Kidney (tissue), 14 donors: ENCODE measurements around the gene CST2. TPM values are rescaled to one million over a fixed set of nuclear protein-coding genes. Genes with fewer than 3 reads are reported as not detected.

Source experiments
- DNase-seq, 5 donors: peaks; one replicate each; pipeline ENCODE4 v3.0.0-alpha.2; 2013 to 2020
- FAIRE-seq: peaks from 2 replicates; lab custom pipeline; 2012; peaks lifted over from hg19 to GRCh38; lab: Jason Lieb, UNC
- H3K27ac ChIP-seq, 2 donors: one replicate each; pipeline ENCODE4 v1.7.0; 2013; ENCODE audit warnings: low read depth in 2 of 2, low read length in 2 of 2, inconsistent platforms in 1 of 2
- H3K27me3 ChIP-seq: one replicate; pipeline ENCODE4 v1.7.1; 2013; ENCODE audit warnings: low read length, inconsistent platforms; ENCODE audit not compliant: control insufficient read depth, insufficient read depth
- H3K36me3 ChIP-seq, 3 donors: one replicate each; pipeline versions ENCODE4 v1.7.0 to v1.7.1; 2013; ENCODE audit warnings: low read length in 3 of 3, control low read depth in 1 of 3, inconsistent platforms in 1 of 3; ENCODE audit not compliant: insufficient read depth in 3 of 3, control insufficient read depth in 2 of 3
- H3K4me1 ChIP-seq, 3 donors: one replicate each; pipeline versions ENCODE4 v1.7.0 to v1.7.1; 2013; ENCODE audit warnings: low read length in 3 of 3, inconsistent platforms in 1 of 3, low read depth in 1 of 3; ENCODE audit not compliant: control insufficient read depth in 2 of 3, insufficient read depth in 2 of 3
- H3K4me3 ChIP-seq, 3 donors: one replicate each; pipeline versions ENCODE4 v1.7.0 to v1.8.1; 2013; ENCODE audit warnings: low read length in 3 of 3, control low read depth in 1 of 3, inconsistent platforms in 1 of 3
- H3K9ac ChIP-seq, 3 donors: one replicate each; pipeline versions ENCODE4 v1.7.0 to v1.7.1; 2013; ENCODE audit warnings: low read length in 3 of 3, control low read depth in 1 of 3, inconsistent platforms in 1 of 3
- H3K9me3 ChIP-seq, 3 donors: one replicate each; pipeline versions ENCODE4 v1.7.0 to v1.7.1; 2013; ENCODE audit warnings: low read length in 3 of 3, control low read depth in 1 of 3, inconsistent platforms in 1 of 3; ENCODE audit not compliant: control insufficient read depth in 2 of 3, insufficient read depth in 1 of 3
- intact Hi-C: fragments of 100-400 bp; cut with DNase I; formaldehyde crosslinking; loops from one replicate; pipeline ENCODE4 v1.11.1; 2022
- polyA plus RNA-seq: library from polyadenylated mRNA; stranded (reverse); fragments of 350-450 nt; fragmentation: Illumina TruSeq; extraction: RNeasy Lipid Tissue Mini Kit (QIAGEN cat#74804); gene quantifications from one replicate; pipeline ENCODE4 v1.2.3, GENCODE V29; 2014; ENCODE audit warnings: low read depth, low replicate concordance; ENCODE audit not compliant: insufficient read depth
- total RNA-seq: library from RNA; stranded (reverse); fragmentation: NEBNext Ultra II Directional; extraction: Animal tissue kit (Norgen Biotek cat#: 25700); gene quantifications from one replicate; pipeline ENCODE4 v1.2.1, GENCODE V29; 2021
- TF ChIP-seq, protein P1 (sequence below): IDR thresholded peaks from 3 replicates; pipeline ENCODE4 v1.5.1; 2012; ENCODE audit warnings: mild to moderate bottlenecking, moderate library complexity, borderline replicate concordance; ENCODE audit not compliant: insufficient read depth; ENCODE audit errors: extremely low read depth
- donor health status: control.
- donor health status: control.
- donor health status: control.
- donor health status: control.
- donor health status: control.
- donor health status: DM: yes; HTN: yes; CAD: no.
- donor health status: Normal renal cell carcinoma (clear cell type).

The CST2 gene
- total and polyA plus RNA-seq, 2 donors from 2014 or later, result not detected

DNA sequence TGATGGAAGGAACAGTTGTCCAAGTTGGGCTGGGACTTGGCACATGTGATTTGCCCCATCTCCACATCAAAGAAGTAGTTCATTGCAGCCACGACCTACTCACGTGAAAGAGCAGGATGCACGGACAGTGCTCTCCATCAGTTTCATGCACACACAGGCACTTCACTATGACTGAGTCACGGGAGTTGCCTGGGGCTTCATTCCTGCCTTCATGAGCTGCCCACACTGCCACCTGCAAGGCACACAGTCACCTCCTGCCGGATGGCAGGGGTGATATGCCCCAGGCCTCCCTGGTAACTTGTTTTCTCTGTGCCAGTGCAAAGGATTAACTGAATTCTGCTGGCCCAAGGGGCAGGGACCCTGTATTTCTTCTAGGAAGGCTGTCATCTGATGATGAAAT, 30.2 kb upstream of the CST2 start:
- intact Hi-C loops, result no loop called here
- Histone ChIP-seq H3K27me3 (no peaks in the 10 kb centered on the region), H3K9ac (no peak overlapping the region), H3K4me1 (no peaks in the 10 kb centered on the region), H3K4me3 (no peak overlapping the region), H3K36me3 (no peaks in the 10 kb centered on the region), H3K9me3 (no peaks in the 10 kb centered on the region), H3K27ac (no peak overlapping the region)
- DNase-seq (no peak), FAIRE-seq (no peak)
- TF ChIP-seq, protein P1, sequence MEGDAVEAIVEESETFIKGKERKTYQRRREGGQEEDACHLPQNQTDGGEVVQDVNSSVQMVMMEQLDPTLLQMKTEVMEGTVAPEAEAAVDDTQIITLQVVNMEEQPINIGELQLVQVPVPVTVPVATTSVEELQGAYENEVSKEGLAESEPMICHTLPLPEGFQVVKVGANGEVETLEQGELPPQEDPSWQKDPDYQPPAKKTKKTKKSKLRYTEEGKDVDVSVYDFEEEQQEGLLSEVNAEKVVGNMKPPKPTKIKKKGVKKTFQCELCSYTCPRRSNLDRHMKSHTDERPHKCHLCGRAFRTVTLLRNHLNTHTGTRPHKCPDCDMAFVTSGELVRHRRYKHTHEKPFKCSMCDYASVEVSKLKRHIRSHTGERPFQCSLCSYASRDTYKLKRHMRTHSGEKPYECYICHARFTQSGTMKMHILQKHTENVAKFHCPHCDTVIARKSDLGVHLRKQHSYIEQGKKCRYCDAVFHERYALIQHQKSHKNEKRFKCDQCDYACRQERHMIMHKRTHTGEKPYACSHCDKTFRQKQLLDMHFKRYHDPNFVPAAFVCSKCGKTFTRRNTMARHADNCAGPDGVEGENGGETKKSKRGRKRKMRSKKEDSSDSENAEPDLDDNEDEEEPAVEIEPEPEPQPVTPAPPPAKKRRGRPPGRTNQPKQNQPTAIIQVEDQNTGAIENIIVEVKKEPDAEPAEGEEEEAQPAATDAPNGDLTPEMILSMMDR, result no peak

DNA sequence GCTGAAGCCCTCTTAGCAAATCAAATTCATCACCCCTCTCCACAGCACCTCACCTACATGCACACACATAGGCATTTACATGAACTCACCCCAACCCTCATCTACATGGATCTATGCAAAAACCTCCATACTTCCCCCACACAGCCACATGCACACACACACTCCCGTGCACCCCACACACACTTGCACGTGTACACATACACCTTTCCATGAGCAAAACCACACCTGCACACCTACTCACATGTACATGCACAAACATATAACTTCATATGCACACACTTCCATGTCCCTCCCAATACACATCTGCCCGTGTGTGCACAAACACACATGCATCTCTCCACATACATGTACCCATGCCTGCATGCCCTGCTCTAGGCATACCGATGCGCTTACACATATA, 29.7 kb upstream of the CST2 start:
- FAIRE-seq, result no peak
- intact Hi-C loops, result no loop called here
- DNase-seq, result no peak
- no peaks in the 10 kb centered on the region for H3K9me3 ChIP-seq
- H3K27me3 ChIP-seq, result no peaks in the 10 kb centered on the region
- no peak overlapping the region for H3K9ac ChIP-seq
- H3K27ac ChIP-seq, result no peak overlapping the region
- H3K36me3 ChIP-seq, result no peaks in the 10 kb centered on the region
- H3K4me1 ChIP-seq, result no peaks in the 10 kb centered on the region
- TF ChIP-seq, protein P1, result no peak
- H3K4me3 ChIP-seq, result no peak overlapping the region

DNA sequence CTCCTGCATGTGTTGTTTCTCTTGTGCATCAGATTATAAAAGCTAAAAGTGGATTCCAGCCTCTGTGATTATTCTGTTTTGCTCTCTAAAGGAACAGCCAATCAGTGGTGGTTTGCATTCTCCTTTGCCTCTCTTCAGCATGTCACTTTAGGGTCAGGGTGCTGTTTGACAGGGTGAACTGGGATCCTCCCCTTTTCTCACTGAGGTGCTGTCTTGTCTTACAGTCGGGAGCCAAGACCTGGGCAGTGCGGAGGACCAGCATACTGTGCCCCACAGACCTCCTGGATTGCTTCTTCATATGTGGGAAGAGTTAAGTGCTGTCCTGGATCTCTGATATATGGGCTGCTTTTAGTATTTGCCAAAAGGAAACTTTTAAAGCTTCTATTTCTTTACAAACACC, 15.2 kb upstream of the CST2 start:
- Histone ChIP-seq H3K27ac (no peak overlapping the region), H3K9ac (no peak overlapping the region), H3K4me3 (no peak overlapping the region), H3K27me3 (no peaks in the 10 kb centered on the region), H3K36me3 (no peaks in the 10 kb centered on the region), H3K4me1 (no peaks in the 10 kb centered on the region), H3K9me3 (no peaks in the 10 kb centered on the region)
- intact Hi-C loops, result no loop called here
- DNase-seq (no peak), FAIRE-seq (no peak)
- TF ChIP-seq, protein P1, result no peak

DNA sequence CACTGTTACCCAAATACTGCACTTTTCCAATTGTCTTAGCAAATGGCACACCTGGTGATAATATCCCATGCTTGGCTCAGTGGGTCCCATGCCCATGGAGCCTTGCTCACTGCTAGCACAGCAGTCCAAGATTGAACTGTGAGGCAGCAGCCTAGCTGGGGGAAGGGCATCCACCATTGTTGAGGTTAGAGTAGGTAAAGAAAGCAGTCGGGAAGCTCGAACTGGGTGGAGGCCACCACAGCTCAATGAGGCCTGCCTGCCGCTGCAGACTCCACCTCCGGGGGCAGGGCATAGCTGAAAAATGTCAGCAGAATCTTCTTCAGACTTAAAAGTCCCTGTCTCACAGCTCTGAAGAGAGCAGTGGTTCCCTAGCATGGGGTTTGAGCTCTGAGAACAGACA, 9.2 kb upstream of the CST2 start:
- Histone ChIP-seq H3K9ac (no peak overlapping the region), H3K27me3 (no peaks in the 10 kb centered on the region), H3K36me3 (no peaks in the 10 kb centered on the region), H3K4me1 (no peaks in the 10 kb centered on the region), H3K4me3 (no peak overlapping the region), H3K27ac (no peak overlapping the region), H3K9me3 (no peaks in the 10 kb centered on the region)
- intact Hi-C loops, result no loop called here
- TF ChIP-seq, protein P1, result no peak
- DNase-seq (no peak), FAIRE-seq (no peak)
